ENCODE results near the gene FMN1.

- TF ChIP-seq CTCF (IDR thresholded peaks at IDR 0.05) (no peak), POLR2AphosphoS5 (IDR thresholded peaks at IDR 0.05; ENCODE audit: low read depth, low read length) (no peak), TCF7L2 (IDR thresholded peaks at IDR 0.05; ENCODE audit: low read depth, low read length) (no peak), REST (IDR thresholded peaks at IDR 0.05; ENCODE audit: insufficient read depth in 1 of 2, low read depth in 2 of 2, low read length in 1 of 2) (no peak), SIN3A (IDR thresholded peaks at IDR 0.05; ENCODE audit: borderline replicate concordance, insufficient read depth, low read depth, low read length) (no peak)
These were observed 267.4 kb downstream of the FMN1 start for GRCh38 chr15:32927124-32927523.
